Measurements from ENCODE around the gene CAMTA1.

CAMTA1 gene

GRCh38 chr1:7810395-7810794 is 1025.1 kb downstream of the CAMTA1 start:
- Histone ChIP-seq H3K4me2 (ENCODE audit: low read depth, low read length) (no peak overlapping the region), H3K27me3 (replicated peaks; ENCODE audit: insufficient read depth, low read length) (0 out of 2 replicates have a peak, but pooled peaks cover 3% of the 10 kb centered on the region)

GRCh38 chr1:7811476-7811875 is 1026.2 kb downstream of the CAMTA1 start:
- Histone ChIP-seq H2AFZ (ENCODE audit: low read length) (no peak overlapping the region), H3K27ac (ENCODE audit: low read length) (no peak overlapping the region), H3K9me2 (replicated peaks; ENCODE audit: insufficient read depth, low read length) (no peaks in the 10 kb centered on the region), H3K36me3 (replicated peaks; ENCODE audit: insufficient read depth, low read length) (no peaks in the 10 kb centered on the region), H3K9me3 (replicated peaks; ENCODE audit: insufficient read depth, low read length) (no peaks in the 10 kb centered on the region), H3K79me2 (ENCODE audit: low read length) (no peaks in the 10 kb centered on the region), H3K27me3 (replicated peaks; ENCODE audit: insufficient read depth, low read length) (0 out of 2 replicates have a peak, but pooled peaks cover 3% of the 10 kb centered on the region), H3K9ac (ENCODE audit: low read length) (no peak overlapping the region), H3K4me2 (ENCODE audit: low read depth, low read length) (no peak overlapping the region), H4K20me1 (ENCODE audit: insufficient read depth, low read length) (no peaks in the 10 kb centered on the region), H3F3A (ENCODE audit: insufficient read depth, low read length) (no peaks in the 10 kb centered on the region), H3K4me1 (ENCODE audit: low read length) (no peaks in the 10 kb centered on the region), H3K4me3 (ENCODE audit: low read length) (no peak overlapping the region)
- no peak for DNase-seq
- TF ChIP-seq EZH2 (optimal IDR thresholded peaks at IDR 0.05; ENCODE audit: low read depth, low read length) (no peak), EZH2phosphoT487 (IDR thresholded peaks at IDR 0.05; ENCODE audit: low read length) (no peak), CTCF (IDR thresholded peaks at IDR 0.05; ENCODE audit: low read length) (no peak)

More at GRCh38 chr1:7810395-7810794, 1025.1 kb downstream of the CAMTA1 start:
- H4K20me1 ChIP-seq (ENCODE audit: insufficient read depth, low read length) = no peaks in the 10 kb centered on the region
- no peaks in the 10 kb centered on the region for H3K9me2 ChIP-seq (replicated peaks; ENCODE audit: insufficient read depth, low read length)
- no peaks in the 10 kb centered on the region for H3K9me3 ChIP-seq (replicated peaks; ENCODE audit: insufficient read depth, low read length)
- H3K36me3 ChIP-seq (replicated peaks; ENCODE audit: insufficient read depth, low read length) = no peaks in the 10 kb centered on the region
- H3K4me1 ChIP-seq (ENCODE audit: low read length) = no peaks in the 10 kb centered on the region
- H3K4me3 ChIP-seq (ENCODE audit: low read length) = no peak overlapping the region
- no peaks in the 10 kb centered on the region for H3K79me2 ChIP-seq (ENCODE audit: low read length)
- no peak overlapping the region for H3K9ac ChIP-seq (ENCODE audit: low read length)
- H3K27ac ChIP-seq (ENCODE audit: low read length) = no peak overlapping the region
- H2AFZ ChIP-seq (ENCODE audit: low read length) = no peak overlapping the region
- DNase-seq = no peak
- TF ChIP-seq CTCF (IDR thresholded peaks at IDR 0.05; ENCODE audit: low read length) (no peak), EZH2phosphoT487 (IDR thresholded peaks at IDR 0.05; ENCODE audit: low read length) (no peak), EZH2 (optimal IDR thresholded peaks at IDR 0.05; ENCODE audit: low read depth, low read length) (no peak)
- H3F3A ChIP-seq (ENCODE audit: insufficient read depth, low read length) = no peaks in the 10 kb centered on the region

GRCh38 chr1:7813677-7814373 is 1028.6 kb downstream of the CAMTA1 start:
- H3K4me1 ChIP-seq (ENCODE audit: low read length) = no peaks in the 10 kb centered on the region
- H3K27ac ChIP-seq (ENCODE audit: low read length) = no peak overlapping the region
- no peaks in the 10 kb centered on the region for H3K36me3 ChIP-seq (replicated peaks; ENCODE audit: insufficient read depth, low read length)
- TF ChIP-seq EZH2 (optimal IDR thresholded peaks at IDR 0.05; ENCODE audit: low read depth, low read length) (no peak), CTCF (IDR thresholded peaks at IDR 0.05; ENCODE audit: low read length) (no peak), EZH2phosphoT487 (IDR thresholded peaks at IDR 0.05; ENCODE audit: low read length) (no peak)
- no peaks in the 10 kb centered on the region for H3F3A ChIP-seq (ENCODE audit: insufficient read depth, low read length)
- H3K9me3 ChIP-seq (replicated peaks; ENCODE audit: insufficient read depth, low read length) = no peaks in the 10 kb centered on the region
- H3K79me2 ChIP-seq (ENCODE audit: low read length) = no peaks in the 10 kb centered on the region
- peaks cover 3% of the 10 kb centered on the region; the same call in 1 of the 2 replicates for H3K27me3 ChIP-seq (replicated peaks; ENCODE audit: insufficient read depth, low read length)
- H4K20me1 ChIP-seq (ENCODE audit: insufficient read depth, low read length) = no peaks in the 10 kb centered on the region
- no peak overlapping the region for H3K9ac ChIP-seq (ENCODE audit: low read length)
- DNase-seq = no peak
- H3K4me2 ChIP-seq (ENCODE audit: low read depth, low read length) = no peak overlapping the region
- H2AFZ ChIP-seq (ENCODE audit: low read length) = no peak overlapping the region
- no peak overlapping the region for H3K4me3 ChIP-seq (ENCODE audit: low read length)
- H3K9me2 ChIP-seq (replicated peaks; ENCODE audit: insufficient read depth, low read length) = no peaks in the 10 kb centered on the region
